Erythroblast (primary cell): ENCODE results near the gene IFI30.

Experiments used
- GATA1 ChIP-seq: IDR thresholded peaks from 2 replicates; pipeline ENCODE4 v1.6.1; 2011; ENCODE audit warnings: low read depth, mild to moderate bottlenecking, control low read depth, low read length, moderate library complexity
- POLR2A ChIP-seq: IDR thresholded peaks from 2 replicates; pipeline ENCODE4 v1.6.1; 2011; ENCODE audit warnings: mild to moderate bottlenecking, low read length

DNA sequence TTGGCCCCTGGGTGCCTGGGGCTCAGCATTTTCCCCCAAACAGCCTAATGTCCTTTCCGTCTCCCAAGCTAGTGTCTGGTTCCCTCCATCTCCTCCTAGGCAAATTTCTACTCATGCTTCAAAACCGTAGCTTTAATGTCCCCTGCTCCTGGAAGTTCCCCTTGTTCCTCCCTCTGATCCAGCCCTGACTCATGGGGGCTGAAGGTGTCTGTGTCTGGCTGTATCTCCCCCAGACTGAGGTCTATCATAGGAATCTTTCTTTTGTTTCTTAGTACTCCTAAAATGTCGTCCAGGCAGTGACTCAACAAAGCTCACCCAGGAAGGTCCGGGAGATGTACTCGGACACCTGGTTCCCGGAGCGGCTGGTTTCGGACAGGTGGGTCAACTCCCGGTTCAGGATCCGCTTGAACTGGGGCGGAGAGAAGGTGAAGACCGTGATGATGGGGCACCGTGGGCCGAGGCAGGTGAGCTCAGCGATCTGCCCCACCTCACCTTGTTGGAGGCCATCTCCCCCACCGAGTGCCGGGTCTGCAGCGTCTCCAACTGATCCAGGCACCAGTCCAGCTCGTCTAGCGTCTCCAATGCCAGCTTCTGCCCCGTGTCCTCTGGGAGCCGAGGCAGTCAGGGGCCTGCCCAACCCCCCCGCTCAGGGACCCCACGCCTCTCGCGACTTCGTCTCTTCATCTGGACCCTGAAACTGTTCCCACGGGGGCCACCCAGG is 46.5 kb downstream of the IFI30 start:
- no peak for TF ChIP-seq POLR2A
- no peak for TF ChIP-seq GATA1
